ENCODE results near the gene DHX30. TPM values are rescaled to one million over a fixed set of nuclear protein-coding genes. Genes with fewer than 3 reads are reported as not detected.

Gene DHX30
- total RNA-seq, 1 donor from 2014 or later, result 142 TPM

GRCh38 chr3:47891613-47892005 lies 88.7 kb downstream of the DHX30 start:
- H3K4me3 Mint-ChIP-seq, result peak overlapping the region; percentile 75
- TF ChIP-seq CTCF (conservative IDR thresholded peaks at IDR 0.05), result no peak
- H3K36me3 Mint-ChIP-seq (ENCODE audit: low read depth), result peaks cover 20% of the 10 kb centered on the region
- no peaks in the 10 kb centered on the region for H3K27me3 Mint-ChIP-seq (ENCODE audit: low read depth)
- peaks cover 4% of the 10 kb centered on the region for H3K9me3 Mint-ChIP-seq
- H3K4me1 Mint-ChIP-seq, result peaks cover 72% of the 10 kb centered on the region
- peak overlapping the region; percentile 98 for H3K27ac Mint-ChIP-seq (ENCODE audit: unreplicated experiment)
- no peak for DNase-seq (ENCODE audit: low read depth, low spot score)

GRCh38 chr3:47892286-47893040 lies 89.5 kb downstream of the DHX30 start:
- DNase-seq (ENCODE audit: low read depth, low spot score), result no peak
- Mint-ChIP-seq H3K4me3 (peak overlapping the region; percentile 75), H3K9me3 (peaks cover 4% of the 10 kb centered on the region), H3K27ac (ENCODE audit: unreplicated experiment) (peak overlapping the region; percentile 98), H3K27me3 (ENCODE audit: low read depth) (no peaks in the 10 kb centered on the region), H3K4me1 (peaks cover 73% of the 10 kb centered on the region), H3K36me3 (ENCODE audit: low read depth) (peaks cover 18% of the 10 kb centered on the region)
- no peak for TF ChIP-seq CTCF (conservative IDR thresholded peaks at IDR 0.05)

DNA sequence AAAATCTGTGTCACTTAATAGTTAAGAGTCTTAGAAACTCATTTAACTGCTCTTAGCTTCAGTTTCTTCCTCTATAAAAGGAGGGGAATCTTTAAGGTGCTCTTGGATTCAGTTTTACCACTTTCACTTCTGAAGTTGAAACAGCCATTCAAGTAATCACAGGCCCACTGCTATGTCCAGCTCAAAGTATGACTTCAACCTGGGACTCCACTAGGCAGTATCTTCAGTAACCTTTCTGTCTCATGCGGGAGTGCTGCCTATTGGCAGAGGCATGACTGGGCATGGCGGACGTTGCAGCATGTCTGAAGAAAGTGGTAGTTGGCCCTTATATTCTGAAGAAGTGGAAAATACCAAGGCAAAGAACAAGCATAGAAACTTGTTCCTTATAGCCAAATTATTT lies 92.3 kb downstream of the DHX30 start:
- TF ChIP-seq CTCF (conservative IDR thresholded peaks at IDR 0.05), result no peak
- no peak overlapping the region for H3K27ac Mint-ChIP-seq (ENCODE audit: unreplicated experiment)
- H3K9me3 Mint-ChIP-seq, result no peaks in the 10 kb centered on the region
- H3K4me1 Mint-ChIP-seq, result peaks cover 64% of the 10 kb centered on the region
- no peaks in the 10 kb centered on the region for H3K27me3 Mint-ChIP-seq (ENCODE audit: low read depth)
- H3K4me3 Mint-ChIP-seq, result no peak overlapping the region
- H3K36me3 Mint-ChIP-seq (ENCODE audit: low read depth), result peaks cover 2% of the 10 kb centered on the region
- no peak for DNase-seq (ENCODE audit: low read depth, low spot score)

DNA sequence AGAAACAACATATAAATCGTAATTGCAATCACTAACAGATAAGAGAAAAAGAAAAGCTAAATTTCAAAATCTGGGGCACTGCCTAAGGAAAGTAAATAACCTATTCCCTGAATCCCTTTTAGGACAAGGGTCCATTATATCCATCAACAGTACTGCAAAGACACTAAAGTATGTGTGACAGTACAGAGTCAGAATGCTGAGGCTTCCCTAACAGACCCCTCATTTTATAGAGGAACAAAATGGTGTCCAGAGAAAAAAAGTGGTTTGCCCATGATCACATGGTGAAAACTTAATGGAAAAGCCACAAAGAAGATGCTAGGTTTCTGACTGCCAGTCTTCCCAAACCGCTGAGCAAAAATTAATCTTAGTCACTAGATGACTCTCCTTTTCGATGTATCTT lies 93.8 kb downstream of the DHX30 start:
- no peak for DNase-seq (ENCODE audit: low read depth, low spot score)
- TF ChIP-seq CTCF (conservative IDR thresholded peaks at IDR 0.05), result no peak
- H3K4me3 Mint-ChIP-seq, result no peak overlapping the region
- H3K27ac Mint-ChIP-seq (ENCODE audit: unreplicated experiment), result peak overlapping the region; percentile 85
- no peaks in the 10 kb centered on the region for H3K9me3 Mint-ChIP-seq
- H3K4me1 Mint-ChIP-seq, result peaks cover 54% of the 10 kb centered on the region
- H3K27me3 Mint-ChIP-seq (ENCODE audit: low read depth), result no peaks in the 10 kb centered on the region
- peaks cover 2% of the 10 kb centered on the region for H3K36me3 Mint-ChIP-seq (ENCODE audit: low read depth)

DNA sequence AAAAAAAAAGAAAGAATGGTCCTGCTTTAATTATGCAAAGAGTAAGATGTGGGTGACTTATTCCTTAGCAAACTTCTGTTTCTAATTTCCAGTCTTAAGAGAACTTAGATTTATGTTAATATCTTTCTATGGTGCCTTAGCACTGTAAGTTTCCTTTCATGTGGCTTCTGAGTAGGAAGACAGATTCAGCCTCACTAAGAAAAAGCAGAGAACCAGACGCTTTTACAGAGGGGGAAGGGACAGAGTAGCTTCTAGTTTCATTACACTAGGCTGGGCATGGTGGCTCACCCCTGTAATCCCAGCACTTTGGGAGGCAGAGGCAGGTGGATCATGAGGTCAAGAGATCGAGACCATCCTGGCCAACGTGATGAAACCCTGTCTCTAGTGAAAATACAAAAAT lies 95.0 kb downstream of the DHX30 start:
- H3K27me3 Mint-ChIP-seq (ENCODE audit: low read depth), result no peaks in the 10 kb centered on the region
- TF ChIP-seq CTCF (conservative IDR thresholded peaks at IDR 0.05), result no peak
- H3K4me3 Mint-ChIP-seq, result no peak overlapping the region
- no peaks in the 10 kb centered on the region for H3K36me3 Mint-ChIP-seq (ENCODE audit: low read depth)
- peak overlapping the region; percentile 43 for H3K27ac Mint-ChIP-seq (ENCODE audit: unreplicated experiment)
- H3K9me3 Mint-ChIP-seq, result no peaks in the 10 kb centered on the region
- no peak for DNase-seq (ENCODE audit: low read depth, low spot score)
- H3K4me1 Mint-ChIP-seq, result peaks cover 46% of the 10 kb centered on the region

All from neural crest cell (in vitro differentiated cells).